HL-60 (cell line): Measurements from ENCODE around the gene B4GAT1.

ENCODE experiments used
- CTCF ChIP-seq: IDR thresholded peaks from one replicate; pipeline ENCODE4 v1.5.1; 2011; ENCODE audit warnings: low read length, control low read depth, inconsistent platforms; ENCODE audit not compliant: insufficient read depth
- GABPA ChIP-seq: IDR thresholded peaks from 2 replicates; pipeline ENCODE4 v1.6.1; 2012; ENCODE audit warnings: low read depth
- POLR2AphosphoS5 ChIP-seq: IDR thresholded peaks from 2 replicates; pipeline ENCODE4 v1.6.1; 2012; ENCODE audit warnings: low read depth
- SPI1 ChIP-seq: IDR thresholded peaks from 2 replicates; pipeline ENCODE4 v1.6.1; 2012; ENCODE audit warnings: low read depth, mild to moderate bottlenecking, borderline replicate concordance
- TF ChIP-seq, protein P1 (sequence below): IDR thresholded peaks from 2 replicates; pipeline ENCODE4 v1.6.1; 2012; ENCODE audit warnings: low read depth; ENCODE audit not compliant: insufficient replicate concordance

DNA sequence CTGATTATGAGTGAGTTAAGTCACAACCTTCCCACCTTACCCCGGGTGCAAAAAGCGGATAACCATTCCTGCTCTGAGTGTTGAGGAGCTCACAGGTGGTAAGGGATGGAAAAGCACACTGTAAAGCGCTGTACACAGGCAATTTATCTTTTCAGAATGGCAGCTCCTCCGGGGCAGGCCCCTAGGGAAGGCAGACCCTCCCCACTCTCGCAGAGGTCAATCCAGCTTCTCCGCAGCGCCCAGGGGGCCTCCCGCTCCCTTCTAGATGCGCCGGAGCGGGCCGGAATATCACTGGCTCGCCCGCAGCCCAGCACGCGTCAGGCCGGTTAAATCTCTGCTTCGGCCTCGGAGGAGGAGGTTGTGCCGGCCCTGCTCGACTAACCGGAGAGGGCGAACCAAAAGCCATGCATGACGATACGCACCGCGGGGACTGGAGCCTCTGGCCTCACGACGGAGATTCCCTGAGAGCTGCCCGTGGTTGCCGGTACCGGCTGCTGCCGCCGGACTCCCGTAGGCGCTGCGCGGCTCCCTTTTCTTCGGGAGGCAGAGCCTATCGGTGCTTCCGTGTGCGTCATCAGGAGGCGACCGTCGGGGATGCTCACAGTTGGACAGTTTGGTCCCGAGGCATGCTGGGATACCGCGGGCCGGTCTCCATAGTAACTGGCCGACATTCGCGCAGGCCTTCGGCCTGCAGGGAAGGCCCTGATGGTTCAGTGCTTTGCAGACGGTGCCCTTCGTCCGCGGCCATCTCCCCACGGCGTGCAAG, 2.7 kb downstream of the B4GAT1 start, which contains the start of gene BRMS1:
- TF ChIP-seq CTCF (no peak), GABPA (no peak), POLR2AphosphoS5 (peak; percentile 89), SPI1 (no peak)
- TF ChIP-seq, protein P1, sequence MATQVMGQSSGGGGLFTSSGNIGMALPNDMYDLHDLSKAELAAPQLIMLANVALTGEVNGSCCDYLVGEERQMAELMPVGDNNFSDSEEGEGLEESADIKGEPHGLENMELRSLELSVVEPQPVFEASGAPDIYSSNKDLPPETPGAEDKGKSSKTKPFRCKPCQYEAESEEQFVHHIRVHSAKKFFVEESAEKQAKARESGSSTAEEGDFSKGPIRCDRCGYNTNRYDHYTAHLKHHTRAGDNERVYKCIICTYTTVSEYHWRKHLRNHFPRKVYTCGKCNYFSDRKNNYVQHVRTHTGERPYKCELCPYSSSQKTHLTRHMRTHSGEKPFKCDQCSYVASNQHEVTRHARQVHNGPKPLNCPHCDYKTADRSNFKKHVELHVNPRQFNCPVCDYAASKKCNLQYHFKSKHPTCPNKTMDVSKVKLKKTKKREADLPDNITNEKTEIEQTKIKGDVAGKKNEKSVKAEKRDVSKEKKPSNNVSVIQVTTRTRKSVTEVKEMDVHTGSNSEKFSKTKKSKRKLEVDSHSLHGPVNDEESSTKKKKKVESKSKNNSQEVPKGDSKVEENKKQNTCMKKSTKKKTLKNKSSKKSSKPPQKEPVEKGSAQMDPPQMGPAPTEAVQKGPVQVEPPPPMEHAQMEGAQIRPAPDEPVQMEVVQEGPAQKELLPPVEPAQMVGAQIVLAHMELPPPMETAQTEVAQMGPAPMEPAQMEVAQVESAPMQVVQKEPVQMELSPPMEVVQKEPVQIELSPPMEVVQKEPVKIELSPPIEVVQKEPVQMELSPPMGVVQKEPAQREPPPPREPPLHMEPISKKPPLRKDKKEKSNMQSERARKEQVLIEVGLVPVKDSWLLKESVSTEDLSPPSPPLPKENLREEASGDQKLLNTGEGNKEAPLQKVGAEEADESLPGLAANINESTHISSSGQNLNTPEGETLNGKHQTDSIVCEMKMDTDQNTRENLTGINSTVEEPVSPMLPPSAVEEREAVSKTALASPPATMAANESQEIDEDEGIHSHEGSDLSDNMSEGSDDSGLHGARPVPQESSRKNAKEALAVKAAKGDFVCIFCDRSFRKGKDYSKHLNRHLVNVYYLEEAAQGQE: no peak
